NCI-H1417 (cell line): ENCODE measurements around the gene SPAG9.

Experiments used
- DNase-seq, 3 experiments: peaks; one replicate each; lab custom pipeline; 2025; lab: John Stamatoyannopoulos, UW

The SPAG9 gene

GRCh38 chr17:50986989-50987660, 133.5 kb downstream of the SPAG9 start:
- no peak for DNase-seq

GRCh38 chr17:50981279-50981678, 139.4 kb downstream of the SPAG9 start:
- no peak for DNase-seq

GRCh38 chr17:50979524-50979927, 141.1 kb downstream of the SPAG9 start:
- DNase-seq: no peak

GRCh38 chr17:50977487-50978159, 143.0 kb downstream of the SPAG9 start:
- no peak for DNase-seq

- peak in 1 of 3 experiments; percentile 7 for DNase-seq
Measured at GRCh38 chr17:50976951-50977472, 143.7 kb downstream of the SPAG9 start.

- DNase-seq: no peak
Measured at GRCh38 chr17:50973557-50974494, 146.8 kb downstream of the SPAG9 start.

- peak in 1 of 3 experiments; percentile 81 for DNase-seq
Measured at GRCh38 chr17:50972577-50972976, 148.1 kb downstream of the SPAG9 start.

GRCh38 chr17:50967795-50968194, 152.9 kb downstream of the SPAG9 start:
- DNase-seq: peak in 1 of 3 experiments; percentile 3

GRCh38 chr17:50966163-50966666, 154.5 kb downstream of the SPAG9 start:
- DNase-seq: peak in 1 of 3 experiments; percentile 26

- no peak for DNase-seq
Measured at GRCh38 chr17:50963139-50963538, 157.5 kb downstream of the SPAG9 start.

GRCh38 chr17:50961282-50962220, 159.1 kb downstream of the SPAG9 start:
- DNase-seq: no peak

- no peak for DNase-seq
Measured at GRCh38 chr17:50959341-50959740, 161.3 kb downstream of the SPAG9 start.

GRCh38 chr17:50957600-50958575, 162.8 kb downstream of the SPAG9 start:
- no peak for DNase-seq

GRCh38 chr17:50956750-50957523, 163.7 kb downstream of the SPAG9 start:
- peak; percentile 25 to 66 (median 60) for DNase-seq

GRCh38 chr17:50956409-50956749, 164.3 kb downstream of the SPAG9 start:
- DNase-seq: no peak

GRCh38 chr17:50955667-50956120, 165.0 kb downstream of the SPAG9 start:
- DNase-seq: no peak

- DNase-seq: no peak
Measured at GRCh38 chr17:50955160-50955559, 165.5 kb downstream of the SPAG9 start.

- peak in 2 of 3 experiments; percentile 54 to 67 for DNase-seq
Measured at GRCh38 chr17:50954641-50955121, 166.0 kb downstream of the SPAG9 start.
